Amniotic epithelial cell (primary cell): ENCODE results near the gene SYNGR3.

Source experiments
- DNase-seq: peaks from one replicate; pipeline ENCODE4 v3.0.0-alpha.2; 2010; ENCODE audit warnings: low read depth

The SYNGR3 gene

DNA sequence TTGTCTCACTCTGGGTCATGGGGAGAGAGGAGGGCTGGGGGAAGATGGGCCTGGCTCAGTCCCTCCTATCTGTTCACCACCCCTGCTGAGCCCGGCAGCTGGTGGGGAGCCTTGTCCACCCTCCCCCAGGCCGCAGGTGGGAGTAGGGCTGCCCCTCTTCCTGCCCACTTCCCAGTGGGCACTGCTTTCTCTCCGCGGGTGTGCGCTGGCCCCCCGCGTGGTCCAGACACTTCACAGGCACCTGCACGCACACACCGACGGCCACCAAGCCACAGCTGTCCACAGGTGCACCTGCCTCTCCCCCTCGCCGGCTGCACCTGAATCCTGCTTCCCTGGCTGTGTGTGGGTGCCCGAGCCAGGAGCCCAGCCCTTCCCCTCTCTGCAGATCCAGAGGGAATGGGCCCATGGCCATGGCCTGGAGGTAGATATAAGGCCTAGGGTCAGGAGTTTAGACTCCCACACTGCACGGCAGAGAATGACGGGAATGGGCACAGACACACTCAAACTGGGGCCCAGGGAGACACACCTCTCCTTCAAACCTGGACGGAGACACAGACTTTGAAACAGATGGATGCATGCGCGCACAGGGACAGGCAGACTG lies 39.0 kb downstream of the SYNGR3 start:
- no peak for DNase-seq

DNA sequence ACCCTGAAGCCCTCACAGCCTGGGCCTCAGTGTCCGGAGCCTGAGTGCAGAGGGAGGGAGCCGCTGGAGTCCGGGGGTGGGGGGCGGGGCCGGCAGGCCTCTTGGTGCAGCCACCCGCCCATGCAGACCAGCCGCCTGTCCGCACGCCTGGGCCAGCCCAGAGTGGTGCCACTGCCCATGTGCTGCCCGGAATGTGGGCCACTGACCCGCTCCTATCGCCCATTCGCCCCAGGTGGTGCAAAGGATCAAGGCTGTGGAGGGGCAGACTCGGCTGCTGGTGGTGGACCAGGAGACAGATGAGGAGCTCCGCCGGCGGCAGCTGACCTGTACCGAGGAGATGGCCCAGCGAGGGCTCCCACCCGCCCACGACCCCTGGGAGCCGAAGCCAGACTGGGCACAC lies 39.6 kb downstream of the SYNGR3 start:
- DNase-seq, result no peak

DNA sequence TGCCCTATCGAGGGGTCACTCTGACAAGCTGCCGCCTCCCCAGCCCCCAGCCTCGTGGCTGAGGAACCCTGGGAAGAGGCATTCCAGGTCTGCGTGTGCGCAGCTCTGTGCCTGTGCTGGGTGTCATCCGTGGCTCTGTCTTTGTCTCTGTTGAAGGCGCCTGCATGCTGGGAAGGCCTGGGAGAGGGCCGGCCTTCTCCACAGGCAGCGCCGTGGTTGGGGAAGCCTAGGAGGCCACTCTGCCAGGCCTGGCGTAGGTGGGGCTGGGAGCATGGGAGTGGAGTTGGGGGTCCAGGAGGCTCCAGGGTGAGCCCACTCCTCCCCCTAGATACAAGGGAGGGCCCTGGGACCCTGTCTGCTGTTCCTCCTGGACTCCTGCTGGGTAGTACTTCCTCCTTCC lies 40.3 kb downstream of the SYNGR3 start:
- DNase-seq, result no peak

DNA sequence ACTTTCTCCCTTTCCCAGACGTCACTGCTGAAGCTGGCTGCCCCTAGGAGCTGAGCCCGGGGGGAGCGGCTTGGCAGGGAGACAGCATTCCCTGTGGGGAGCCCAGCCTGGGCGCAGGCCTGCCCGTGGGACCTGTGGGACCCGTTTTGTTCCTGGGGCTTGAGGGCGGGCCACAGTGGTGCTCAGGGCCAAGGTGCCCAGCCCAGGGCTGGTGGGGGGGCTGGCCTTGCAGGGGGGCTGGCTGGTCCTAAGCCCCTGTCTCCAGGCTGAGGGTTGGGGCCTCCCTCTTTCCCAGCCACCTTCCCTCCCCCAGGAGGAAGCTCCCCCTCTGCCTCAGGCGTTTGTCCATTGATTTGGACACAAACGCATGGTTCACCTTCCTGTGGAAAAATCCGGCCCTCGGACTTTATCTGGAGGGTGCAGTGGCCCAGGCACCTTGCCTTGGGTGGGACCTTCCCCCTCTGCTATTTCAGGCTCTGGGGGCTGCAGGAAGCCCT lies 41.4 kb downstream of the SYNGR3 start:
- DNase-seq, result no peak

DNA sequence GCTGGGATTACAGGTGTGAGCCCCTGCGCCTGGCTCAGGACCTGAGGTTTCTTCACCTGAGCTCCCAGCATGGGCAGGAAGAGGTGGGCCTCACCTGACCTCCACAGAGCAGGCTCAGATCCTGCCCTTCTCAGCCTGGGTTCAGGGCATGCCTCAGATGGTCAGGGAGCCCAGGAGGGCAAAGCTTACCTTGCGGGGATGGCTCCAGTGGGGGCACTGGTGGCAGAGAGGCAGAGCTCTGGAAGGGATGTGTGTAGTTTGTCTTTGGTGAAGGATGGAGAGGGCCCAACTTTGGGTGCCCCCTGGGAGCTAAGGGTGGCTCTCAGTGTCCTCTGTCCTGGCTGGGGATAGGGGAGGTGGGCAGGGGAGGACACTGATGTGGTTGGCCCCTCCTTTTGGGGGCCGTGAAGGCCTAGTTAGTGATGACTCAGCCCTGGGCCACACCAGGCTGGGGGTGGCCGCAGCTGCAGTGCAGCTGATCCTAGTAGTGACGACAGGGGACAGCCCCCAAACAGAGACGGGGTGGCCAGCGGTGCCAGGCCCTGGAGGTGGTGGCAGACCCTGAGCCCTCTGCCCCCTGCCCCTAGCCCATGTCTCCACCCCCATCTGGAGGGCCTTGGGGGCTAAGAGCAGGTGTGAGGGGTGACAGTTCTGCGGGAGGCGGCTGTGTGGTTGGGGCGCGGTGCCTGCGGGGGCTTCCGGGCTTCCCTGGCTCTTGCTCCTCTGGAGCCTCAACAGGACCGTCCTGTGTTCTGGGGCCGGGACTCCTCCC lies 42.7 kb downstream of the SYNGR3 start:
- no peak for DNase-seq

DNA sequence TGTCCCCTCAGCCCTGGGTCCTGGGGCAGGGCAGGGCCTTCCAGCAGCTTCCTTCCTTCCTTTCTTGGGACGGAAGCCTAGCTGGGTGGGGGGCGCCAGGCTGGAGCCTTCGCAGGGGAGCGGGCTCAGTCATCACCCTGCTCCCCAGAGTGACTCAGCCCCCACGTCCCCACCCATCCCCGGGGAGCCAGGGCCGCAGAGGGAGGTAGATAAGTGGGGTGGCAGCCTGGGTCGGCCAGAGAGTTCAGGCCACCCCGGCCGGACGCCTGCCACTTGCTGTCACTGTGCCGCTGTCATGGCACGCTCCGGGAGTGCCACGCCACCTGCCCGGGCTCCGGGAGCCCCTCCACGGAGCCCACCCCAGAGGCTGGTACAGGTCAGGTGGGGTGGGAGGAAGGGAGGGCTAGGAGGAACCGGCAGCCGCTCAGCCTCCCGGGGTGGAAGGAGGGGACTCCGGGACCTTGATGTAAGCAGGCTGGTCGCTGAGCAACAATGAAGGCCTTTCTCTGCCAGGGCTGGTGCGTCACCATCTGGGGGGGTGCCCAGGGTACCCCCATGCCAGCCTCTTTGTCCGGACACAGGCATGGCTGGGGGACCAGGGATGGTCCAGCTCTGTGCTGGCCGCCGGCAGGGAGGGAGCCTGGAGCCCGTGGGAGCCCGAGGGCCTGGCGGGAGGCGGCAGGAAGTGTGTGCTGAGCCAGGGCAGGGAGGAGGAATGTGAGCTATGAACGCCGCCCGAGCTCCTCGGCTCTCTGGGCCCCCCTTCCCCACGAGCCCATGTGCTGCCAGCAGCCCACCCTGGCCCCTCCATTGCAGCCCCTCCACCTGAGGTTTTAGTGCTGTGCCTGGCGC lies 43.5 kb downstream of the SYNGR3 start:
- DNase-seq, result peak; percentile 54

DNA sequence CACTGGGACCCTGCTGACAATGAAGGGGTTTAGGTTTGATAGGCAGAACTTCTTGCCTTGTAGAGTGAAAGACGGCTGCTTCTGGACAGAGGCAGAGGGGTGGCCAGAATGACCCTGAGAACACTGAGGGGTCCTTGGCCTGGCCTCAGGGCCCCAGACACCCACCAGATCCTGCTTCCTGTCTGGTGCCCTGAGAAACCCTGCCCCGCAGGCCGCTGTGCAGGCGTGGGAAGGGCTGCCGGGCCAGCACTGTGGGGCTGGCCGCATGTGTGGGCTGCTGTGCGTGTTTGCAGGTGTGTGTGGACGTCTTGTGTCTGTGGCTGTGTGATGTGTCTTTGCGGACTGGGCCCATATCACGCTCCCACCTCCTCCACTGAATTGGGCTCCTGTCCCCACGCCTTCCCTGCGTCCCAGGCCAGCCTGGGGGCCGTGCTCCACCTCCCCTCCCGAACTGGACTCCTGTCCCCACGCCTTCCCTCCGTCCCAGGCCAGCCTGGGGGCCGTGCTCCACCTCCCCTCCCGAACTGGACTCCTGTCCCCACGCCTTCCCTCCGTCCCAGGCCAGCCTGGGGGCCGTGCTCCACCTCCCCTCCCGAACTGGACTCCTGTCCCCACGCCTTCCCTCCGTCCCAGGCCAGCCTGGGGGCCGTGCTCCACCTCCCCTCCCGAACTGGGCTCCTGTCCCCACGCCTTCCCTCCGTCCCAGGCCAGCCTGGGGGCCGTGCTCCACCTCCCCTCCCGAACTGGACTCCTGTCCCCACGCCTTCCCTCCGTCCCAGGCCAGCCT lies 44.3 kb downstream of the SYNGR3 start:
- DNase-seq, result peak; percentile 38

DNA sequence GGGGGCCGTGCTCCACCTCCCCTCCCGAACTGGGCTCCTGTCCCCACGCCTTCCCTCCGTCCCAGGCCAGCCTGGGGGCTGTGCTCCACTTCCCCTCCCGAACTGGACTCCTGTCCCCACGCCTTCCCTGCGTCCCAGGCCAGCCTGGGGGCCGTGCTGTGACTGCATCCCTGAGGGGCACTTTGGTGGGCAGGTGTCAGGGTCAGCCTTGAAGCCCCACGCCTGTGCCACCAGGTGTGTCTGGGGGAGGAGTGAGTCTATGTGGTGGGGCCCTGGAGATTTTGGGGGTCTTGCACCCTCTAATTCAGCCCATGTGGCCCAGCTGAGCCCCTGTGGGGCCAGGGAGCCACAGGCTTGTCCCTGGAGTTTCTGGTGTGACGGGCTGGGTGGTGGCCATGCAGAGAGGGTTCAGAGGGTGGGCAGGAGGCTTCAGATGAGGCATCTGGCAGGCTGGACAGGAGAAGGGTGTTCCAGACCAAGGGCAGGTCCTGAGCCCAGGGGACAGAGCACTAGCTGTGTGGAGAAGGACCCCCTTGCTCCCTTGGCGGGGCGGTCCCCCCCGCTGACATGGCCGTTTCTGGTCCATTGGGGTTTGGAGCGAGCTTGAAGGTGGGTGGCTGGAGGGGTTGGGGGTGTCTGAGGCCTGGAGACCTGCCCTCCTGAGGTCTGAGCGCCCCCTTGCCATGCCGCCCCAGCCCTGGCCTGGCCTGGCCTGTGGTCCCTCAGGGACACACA lies 45.1 kb downstream of the SYNGR3 start:
- DNase-seq, result no peak

DNA sequence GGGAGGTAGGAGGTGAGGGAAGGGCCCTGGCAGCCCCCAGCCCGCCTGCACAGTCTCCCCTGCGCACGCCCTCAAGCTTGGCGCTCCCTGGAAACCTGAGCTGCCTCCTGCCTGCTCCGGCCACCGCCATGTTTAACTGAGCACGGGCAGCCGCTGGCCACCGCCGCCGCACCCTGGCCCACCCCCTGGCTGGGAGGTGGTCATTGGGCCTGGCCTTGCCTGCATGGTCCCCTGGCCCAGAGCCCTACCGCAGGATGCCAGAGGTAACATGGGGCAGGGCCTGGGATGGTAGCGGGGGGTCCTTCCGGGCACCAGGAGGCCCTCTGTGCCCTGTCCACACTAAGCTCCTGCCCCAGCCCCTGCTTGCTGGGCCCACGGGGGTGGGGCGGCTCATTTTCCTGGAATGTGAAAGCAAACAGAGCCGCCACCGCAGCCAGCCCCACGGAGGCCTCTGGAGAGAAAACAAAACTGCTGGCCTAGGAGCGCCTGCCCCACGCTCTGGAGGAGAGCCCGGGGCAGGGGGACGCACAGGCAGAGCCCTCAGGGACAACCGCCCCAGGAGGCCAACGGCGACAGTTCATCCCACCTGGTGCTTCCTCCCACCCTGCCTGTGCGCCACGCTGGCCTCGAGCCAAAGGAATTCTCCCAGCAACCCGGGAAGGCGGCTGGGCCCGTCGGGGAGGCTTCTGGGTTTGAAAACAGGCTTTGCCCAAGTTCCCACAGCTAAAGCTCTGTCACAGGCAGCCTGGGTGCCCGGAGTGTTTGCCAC lies 45.8 kb downstream of the SYNGR3 start:
- peak; percentile 80 for DNase-seq

DNA sequence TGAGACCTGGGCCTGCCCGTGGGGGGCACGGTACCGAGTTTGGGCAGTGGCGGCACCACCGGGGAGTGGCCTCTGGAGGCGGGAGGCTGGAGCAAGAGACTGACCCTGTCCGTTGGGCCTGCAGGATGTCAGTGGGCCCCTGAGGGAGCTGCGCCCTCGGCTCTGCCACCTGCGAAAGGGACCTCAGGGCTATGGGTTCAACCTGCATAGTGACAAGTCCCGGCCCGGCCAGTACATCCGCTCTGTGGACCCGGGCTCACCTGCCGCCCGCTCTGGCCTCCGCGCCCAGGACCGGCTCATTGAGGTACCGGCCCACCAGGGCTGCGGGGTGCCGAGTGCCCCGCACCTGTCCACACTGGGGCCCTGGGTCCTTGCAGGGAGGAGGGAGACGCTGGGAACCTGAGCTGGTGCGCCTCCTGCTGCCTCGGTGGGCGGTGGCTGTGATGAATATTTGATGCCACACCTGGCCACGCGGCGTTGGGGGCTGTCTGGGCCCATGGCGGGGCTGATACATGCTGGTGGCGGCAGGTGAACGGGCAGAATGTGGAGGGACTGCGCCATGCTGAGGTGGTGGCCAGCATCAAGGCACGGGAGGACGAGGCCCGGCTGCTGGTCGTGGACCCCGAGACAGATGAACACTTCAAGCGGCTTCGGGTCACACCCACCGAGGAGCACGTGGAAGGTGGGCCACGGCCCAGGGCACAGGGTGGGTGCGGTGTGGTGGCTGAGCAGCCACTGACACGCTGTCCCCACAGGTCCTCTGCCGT lies 46.6 kb downstream of the SYNGR3 start:
- DNase-seq, result no peak

DNA sequence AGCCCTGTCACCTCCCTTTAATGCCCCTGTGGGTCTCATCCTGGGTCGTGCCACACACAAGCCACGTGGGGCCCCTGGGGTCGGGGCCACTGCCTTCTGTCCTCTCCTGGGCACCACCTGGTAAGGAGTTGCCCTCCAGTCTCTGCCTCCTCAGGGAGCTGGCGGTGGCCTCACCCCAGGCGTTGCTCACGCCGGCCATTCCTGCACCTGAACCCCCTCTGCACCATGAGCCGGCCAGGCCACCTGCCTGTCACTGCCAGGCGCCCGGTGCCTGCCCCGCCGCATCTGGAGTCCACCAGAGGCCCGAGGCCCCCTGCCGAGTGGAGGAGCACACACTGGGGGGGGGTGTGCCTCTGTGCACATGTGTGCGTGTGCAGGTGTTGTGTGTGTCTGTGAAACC lies 47.3 kb downstream of the SYNGR3 start:
- DNase-seq, result no peak

DNA sequence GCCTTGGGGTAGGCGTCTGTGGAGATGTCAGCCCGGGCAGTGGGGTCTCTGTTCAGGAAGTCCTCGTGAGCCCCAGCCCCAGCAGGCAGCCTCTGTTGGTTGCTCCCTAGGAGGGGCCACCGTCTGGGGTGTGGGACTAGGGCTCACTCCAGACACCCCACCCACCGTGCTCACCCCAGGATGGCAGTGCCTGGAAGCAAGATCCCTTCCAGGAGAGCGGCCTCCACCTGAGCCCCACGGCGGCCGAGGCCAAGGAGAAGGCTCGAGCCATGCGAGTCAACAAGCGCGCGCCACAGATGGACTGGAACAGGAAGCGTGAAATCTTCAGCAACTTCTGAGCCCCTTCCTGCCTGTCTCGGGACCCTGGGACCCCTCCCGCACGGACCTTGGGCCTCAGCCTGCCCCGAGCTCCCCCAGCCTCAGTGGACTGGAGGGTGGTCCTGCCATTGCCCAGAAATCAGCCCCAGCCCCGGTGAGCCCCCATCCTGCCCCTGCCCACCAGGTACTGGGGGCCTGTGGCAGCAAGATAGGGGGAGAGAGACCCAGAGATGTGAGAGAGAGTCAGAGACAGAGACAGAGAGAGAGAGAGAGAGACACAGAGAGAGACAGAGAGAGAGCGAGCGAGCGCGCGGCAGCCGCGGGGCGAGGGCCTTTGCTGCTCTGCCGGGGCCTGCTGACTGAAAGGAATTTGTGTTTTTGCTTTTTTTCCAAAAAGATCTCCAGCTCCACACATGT lies 48.0 kb downstream of the SYNGR3 start:
- no peak for DNase-seq

DNA sequence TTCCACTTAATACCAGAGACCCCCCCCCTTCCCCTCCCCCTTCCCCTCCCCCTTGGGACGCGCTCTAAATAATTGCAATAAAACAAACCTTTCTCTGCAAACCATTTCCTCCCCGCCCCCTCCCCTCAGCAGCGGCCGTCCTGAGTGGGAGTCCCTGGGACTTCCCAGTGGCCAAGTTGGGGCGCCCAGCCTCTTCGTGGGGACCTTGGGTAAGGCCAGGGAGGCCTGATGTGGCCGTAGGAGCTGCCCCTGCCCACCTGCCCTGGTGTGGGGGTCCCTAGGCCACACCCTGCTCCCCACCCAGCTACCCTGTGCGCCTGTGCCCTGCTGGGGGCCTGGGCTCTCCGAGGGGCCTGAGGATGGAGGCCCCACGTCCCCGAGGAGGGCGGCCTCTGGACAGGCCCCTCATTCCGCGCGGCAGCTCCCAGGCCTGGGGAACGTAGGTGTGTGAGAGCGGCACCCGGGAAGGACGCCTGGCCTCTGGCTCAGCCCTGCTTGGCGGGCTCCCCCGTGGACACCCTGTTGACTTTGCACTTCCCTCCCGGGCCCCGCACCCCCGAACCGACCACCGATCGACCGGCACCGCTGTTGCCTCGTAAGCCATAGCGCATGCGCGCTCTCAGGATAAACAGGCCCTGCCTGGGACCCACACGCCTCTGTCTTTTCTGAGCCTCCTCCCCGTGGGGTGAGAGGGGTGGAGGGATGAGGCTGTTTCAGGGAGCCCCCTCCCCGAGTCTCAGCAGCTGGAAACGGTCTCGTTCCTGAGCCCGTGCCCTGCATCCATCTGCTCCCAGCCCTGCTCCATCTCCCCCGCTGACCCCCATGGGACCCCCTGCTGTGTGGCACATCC lies 48.8 kb downstream of the SYNGR3 start:
- no peak for DNase-seq

DNA sequence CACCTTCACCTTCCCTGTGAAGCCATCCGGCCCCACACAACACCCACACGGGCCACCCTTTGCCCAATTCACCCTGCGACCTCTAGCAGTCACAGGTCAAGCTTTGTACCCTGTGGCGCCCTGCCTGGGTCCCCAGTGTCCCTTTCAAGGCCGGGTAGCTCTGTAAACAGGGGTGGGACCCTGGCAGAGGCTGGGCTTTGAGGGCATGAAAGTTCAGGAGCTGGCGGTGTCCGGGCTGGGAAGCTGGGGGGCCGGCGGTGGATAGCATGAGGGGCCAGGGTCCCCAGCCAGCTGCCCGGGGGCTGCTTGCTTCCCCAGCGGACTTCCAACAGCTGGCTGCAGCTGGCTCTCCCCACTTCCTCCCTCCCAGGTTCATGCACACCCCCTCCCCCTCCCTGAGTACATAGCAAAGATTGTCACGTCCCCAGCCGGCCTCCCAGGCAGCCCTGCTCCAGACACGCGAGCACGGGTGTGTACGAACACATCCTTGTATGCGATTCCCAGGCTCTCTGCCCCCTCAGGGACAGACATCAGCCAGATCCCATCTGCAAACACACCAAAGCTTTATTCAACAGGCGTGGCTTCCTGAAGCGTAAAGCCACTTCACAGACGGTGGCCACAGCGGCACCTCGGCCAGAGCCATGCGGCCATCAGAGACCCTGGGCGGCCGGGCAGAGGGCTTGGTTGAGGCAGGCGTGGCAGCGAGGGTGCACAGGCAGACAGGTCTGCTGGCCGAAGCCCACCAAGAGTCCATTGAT lies 49.7 kb downstream of the SYNGR3 start:
- peak; percentile 42 for DNase-seq

DNA sequence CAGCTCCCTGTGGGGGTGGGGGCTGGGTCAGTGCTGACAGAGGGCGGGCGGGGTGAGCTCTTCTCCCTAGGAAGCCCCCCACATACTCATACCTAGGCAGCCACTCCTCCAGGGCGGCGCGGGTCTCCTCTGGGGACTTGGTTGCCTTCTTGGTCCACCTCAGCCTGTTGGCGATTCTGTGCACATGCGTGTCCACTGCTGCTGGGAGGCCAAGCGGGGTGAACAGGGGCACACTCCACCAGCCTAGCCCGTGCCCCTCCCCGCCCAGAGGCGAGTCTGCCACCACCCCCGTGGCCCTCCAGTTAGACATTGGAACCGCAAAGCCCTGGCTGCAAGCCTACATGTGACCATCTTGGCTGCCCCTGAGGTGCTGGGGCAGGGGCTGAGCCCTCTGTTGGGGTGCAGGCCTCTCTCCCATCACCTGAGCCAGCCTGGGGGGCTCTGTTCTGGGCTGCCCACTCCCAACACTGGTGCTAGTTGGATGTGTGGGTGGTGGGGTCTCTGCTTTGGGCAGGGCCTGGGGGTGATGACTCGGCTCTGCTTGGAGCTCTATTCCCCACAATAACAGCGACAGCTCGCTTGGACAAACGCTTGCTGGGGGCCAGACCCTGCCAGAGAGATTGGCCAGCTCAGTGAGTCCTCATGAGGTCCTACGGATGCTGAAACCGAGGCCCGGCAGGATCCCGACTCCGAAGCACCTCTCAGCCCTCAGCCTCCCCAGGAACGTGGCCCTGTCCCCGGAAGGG lies 50.4 kb downstream of the SYNGR3 start:
- DNase-seq, result no peak

DNA sequence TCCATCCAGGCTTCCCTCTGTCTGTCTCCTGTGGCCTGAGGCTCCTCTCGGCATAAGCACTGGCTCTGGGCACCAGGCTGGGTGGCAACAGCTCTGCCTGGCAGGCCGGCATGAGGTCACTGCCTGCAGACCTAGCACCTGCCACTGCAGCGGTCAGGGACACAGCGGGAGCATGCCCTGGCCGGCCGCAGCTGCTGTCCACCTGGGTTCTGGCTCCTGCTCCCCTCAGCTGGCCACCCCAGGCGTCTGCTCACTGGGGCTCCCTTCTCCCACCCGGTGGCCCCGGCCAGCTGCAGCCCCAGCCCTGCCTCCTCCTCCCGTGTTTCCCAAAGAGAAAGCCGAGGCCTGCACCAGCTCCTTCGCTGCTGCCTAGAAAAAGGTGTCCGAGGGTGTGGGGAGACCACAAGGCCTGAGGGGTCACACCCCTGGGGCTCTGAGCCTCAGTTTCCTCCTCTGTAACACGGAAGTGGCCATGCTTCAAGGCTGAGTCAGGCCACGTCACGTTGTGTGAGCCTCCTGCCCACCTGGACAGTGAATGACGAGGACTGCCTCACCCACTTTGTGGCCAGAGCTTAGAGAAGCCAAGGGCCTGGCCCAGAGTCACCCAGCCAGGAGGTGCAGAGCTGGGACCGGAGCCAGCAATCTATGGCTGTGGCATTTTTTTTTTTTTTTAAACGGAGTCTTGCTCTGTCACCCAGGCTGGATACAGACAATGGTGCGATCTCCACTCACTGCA lies 51.2 kb downstream of the SYNGR3 start:
- no peak for DNase-seq
